ENCODE results near the gene PLA2G5. TPM values are rescaled to one million over a fixed set of nuclear protein-coding genes. Genes with fewer than 3 reads are reported as not detected.

The PLA2G5 gene
- total and polyA plus RNA-seq, 2 of the 8 experiments (the other 6 are each of a cell fraction or from before 2014, with no cell fraction given): 0.05 TPM; not detected in 1

- TF ChIP-seq MAX (IDR thresholded peaks at IDR 0.05) (no peak), MAFK (IDR thresholded peaks at IDR 0.05; ENCODE audit: low read depth, low read length) (no peak), RBBP5 (IDR thresholded peaks at IDR 0.05; ENCODE audit: borderline replicate concordance, low read depth, low read length) (no peak), SIRT6 (IDR thresholded peaks at IDR 0.05; ENCODE audit: low read length) (no peak), CREB1 (IDR thresholded peaks at IDR 0.05) (no peak), POLR2AphosphoS5 (IDR thresholded peaks at IDR 0.05; ENCODE audit: low read depth, low read length) (no peak), SUZ12 (IDR thresholded peaks at IDR 0.05; ENCODE audit: low read length) (no peak), CHD7 (IDR thresholded peaks at IDR 0.05; ENCODE audit: insufficient replicate concordance, low read length) (no peak)
- TF ChIP-seq, protein P1, sequence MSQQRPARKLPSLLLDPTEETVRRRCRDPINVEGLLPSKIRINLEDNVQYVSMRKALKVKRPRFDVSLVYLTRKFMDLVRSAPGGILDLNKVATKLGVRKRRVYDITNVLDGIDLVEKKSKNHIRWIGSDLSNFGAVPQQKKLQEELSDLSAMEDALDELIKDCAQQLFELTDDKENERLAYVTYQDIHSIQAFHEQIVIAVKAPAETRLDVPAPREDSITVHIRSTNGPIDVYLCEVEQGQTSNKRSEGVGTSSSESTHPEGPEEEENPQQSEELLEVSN (IDR thresholded peaks at IDR 0.05): no peak
Observed at GRCh38 chr1:20090119-20090518, 20.1 kb downstream of the PLA2G5 start (continued).
